Activated CD4-positive, alpha-beta T cell treated with anti-CD3 and anti-CD28 coated beads for 4 hours (primary cell): ENCODE results near the gene PHACTR4.
"Not testable (repeated sequence)": the region's sequence is repeated elsewhere in the genome, so short reads cannot be mapped to it uniquely, and the experiment has no call there.

Experiments used
- DNase-seq, 2 donors: peaks; one replicate each; pipeline ENCODE4 v3.0.0-alpha.2; 2020

PHACTR4 gene

DNA sequence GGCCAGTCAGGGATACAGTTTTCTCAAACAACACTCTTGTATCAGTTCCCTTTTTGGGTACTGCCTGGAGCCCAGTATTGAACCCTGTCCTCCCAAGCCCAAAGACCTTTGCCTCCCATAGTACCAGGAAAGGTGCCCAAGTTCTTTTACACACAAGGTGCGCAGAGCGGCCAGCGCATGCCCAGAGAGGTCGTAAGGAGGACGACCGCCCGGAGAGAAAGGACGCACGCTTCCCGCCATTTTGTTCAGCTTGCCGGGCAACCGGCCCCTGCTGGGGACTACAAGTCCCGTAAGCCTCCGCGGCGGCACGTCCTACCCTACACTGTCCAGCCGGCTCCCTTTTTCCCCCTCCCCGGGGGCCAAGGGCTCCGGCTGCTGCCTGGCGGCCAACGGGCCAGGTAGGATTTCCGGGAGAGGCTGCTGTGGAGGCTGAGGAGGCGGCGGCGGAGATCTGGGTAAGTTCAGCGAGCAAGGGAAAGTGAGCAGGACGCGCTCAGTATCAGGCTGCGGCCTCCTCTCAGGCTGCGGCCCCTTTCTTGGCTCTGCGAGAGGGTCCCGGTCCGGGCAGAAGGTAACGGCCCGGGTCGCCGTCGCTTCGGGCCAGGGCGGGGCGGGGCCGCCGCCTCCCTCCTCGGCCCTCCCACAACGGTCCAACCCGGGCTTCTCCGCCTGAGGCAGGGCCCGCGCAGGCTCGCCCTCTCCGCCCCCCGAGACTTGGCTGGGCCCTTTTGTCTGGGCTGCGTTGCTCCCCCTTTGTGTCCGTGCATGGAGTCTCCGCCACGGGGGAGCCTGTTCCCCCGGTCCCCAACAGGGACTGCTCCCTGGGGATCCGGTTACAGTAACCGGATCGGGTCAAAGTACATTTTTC lies at the start of gene PHACTR4:
Gene PHACTR4 (plus strand): TSS at position 370 of the 868 bp plus-strand sequence. CDS start 37,708 bp downstream, outside the sequence.
- peak; percentile 72 to 79 for DNase-seq

DNA sequence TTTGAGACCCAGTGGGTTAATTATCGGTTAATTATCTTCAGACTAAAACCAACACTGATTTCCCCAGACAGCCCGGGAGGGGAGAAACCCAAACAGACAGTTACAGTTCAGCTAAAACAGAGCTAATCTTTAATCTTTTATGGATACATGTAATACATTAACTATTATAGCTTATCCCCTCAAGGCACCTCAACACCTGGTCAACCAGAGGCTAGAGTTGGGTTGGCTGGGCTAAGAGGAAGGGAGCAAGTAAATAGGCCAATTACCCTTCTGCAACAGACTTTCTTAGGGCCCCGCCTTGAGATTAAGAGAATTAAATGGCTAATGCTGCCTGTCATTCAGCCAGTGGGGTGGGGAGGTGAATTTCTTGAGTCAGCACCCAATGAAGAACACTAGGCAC lies 47.3 kb upstream of the PHACTR4 start:
- DNase-seq = no peak

DNA sequence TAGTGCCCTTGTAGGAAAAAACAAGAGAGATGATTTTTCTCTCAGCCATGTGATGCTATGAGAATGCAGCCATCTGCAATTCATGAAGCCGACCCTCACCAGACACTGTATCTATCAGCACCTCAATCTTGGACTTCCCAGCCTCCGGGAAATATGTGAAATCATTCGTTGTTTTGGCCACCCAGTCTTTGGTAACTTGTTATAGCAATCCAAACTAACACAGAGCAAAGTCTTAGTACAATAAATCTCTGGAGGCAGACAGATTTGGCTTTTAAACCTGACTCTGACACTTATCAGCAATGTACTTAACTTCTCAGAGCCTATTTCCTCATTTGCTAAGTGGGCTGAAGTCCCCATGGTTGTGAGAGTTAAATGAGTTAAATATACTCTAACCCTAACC lies 45.8 kb upstream of the PHACTR4 start:
- no peak for DNase-seq

DNA sequence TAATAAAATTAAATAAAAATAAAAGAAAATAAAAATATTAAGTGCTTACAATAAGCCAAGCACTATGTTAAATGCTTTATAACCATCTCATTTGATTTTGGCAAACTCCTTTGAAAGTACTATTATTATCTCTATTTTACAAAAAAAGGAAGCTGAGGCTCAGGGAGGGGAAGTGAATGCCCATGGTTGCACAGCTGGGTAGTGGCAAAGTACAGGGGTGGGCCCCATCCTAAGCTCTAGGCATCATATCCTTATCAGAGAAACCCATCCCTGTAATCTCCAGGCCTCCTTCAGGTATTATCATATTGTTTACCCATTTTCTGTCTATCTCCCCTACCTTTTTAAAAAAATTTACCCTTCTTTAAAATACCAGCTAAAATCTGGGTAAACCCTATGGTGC lies 43.0 kb upstream of the PHACTR4 start:
- no peak for DNase-seq

DNA sequence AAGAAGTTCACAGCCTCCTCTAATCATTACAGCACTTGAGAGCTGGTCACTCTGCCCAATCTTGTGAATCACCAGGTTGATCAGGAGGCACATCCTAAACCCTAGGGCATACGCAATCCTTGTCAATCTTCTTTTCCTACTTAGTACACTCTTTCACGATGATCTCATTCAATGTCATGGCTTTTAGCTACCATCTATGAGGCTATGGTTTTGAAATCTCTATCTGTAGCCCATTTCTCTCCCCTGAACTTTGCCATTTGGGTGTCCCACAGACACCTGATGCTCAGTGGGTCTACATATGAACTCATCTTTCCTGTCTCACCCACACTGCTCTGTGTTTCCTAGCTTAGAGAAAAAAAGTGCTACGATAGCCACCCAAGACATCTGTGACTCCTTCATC lies 42.6 kb upstream of the PHACTR4 start:
- DNase-seq = no peak

DNA sequence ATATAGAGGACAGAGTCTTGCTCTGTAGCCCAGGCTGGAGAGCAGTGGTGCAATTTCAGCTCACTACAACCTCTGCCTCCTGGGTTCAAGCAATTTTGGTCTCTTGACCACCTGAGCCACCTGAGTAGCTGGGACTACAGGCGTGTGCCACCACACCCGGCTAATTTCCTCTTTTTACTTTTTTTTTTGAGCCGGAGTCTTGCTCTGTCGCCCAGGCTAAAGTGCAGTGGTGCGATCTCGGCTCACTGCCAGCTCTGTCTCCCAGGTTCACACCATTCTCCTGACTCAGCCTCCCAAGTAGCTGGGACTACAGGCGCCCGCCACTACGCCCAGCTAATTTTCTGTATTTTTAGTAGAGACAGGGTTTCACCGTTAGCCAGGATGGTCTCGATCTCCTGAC lies 42.1 kb upstream of the PHACTR4 start:
- not testable (repeated sequence) for DNase-seq

DNA sequence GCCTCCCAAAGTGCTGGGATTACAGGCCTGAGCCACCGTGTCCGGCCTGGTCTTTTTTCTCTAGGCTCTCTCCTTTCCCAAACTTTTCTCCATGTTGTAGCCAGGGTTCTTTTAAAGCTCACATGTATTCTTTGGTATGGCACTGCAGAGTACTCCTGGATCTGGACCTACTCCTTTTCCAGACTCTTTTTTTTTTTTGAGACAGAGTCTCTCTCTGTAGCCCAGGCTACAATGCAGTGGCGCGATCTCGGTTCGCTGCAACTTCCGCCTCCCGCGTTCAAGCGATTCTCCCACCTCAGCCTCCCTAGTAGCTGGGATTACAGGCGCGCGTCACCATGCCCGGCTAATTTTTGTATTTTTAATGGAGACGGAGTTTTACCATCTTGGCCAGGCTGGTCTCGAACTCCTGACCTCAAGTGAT lies 41.3 kb upstream of the PHACTR4 start:
- DNase-seq = no peak

DNA sequence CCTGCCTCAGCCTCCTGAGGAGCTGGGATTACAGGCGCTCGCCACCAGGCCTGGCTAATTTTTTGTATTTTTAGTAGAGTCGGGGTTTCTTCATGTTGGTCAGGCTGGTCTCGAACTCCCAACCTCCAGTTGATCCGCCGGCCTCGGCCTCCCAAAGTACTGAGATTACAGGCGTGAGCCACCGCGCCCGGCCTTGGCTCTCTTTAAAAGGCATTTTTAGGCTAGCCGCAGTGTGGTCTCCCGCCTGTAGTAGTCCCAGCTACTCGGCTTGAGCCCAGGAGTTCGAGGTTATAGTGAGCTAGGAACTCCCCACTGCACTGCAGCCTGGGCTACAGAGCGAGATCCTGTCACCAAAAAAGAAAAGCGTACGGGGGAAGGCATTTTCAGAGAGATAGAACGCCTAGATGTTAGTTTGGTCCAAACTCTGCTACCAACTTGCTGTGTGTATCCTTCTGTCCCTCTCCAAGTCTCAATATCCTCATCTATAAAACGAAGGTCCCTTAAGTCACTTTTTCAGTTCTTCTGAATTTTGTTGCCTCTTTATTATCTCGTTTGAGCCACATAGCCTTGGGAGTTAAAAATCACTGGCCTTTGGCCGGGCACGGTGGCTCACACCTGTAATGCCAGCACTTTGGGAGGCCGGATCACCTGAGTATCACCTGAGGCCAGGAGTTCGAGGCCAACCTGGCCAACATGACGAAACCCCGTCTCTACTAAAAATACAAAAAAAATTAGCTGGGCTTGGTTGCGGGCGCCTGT lies 40.0 kb upstream of the PHACTR4 start:
- DNase-seq = peak in 1 of 2 donors; percentile 25

DNA sequence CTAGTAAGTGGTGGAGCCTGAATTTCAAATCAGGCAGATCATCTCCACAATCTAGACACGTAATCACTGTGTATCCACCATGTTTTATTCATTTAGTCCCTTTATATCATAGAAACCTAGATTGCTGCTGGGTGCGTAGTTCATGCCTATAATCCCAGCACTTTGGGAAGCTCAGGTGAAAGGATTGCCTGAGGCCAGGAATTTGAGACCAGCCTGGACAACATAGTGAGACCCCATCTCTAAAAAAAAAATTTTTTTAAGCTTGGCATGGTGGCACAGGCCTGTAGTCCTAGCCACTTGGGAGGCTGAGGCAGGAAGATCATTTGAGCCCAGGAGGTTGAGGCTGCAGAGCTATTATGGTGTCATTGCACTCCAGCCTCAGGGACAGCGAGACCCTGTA lies 30.6 kb upstream of the PHACTR4 start:
- no peak for DNase-seq

DNA sequence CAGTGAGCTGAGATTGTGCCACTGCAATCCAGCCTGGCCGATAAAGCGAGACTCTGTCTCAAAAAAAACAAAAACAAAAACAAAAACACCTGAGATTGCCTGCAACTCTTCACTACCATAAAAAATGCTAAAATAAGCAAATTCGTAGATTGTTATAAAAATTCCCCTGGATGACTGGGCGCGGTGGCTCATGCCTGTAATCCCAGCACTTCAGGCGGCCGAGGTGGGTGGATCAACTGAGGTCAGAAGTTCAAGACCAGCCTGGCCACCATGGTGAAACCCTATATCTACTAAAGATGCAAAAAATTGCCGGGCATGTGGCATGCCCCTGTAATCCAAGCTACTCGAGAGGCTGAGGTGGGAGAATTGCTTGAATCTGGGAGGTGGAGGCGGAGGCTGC lies 30.0 kb upstream of the PHACTR4 start:
- no peak for DNase-seq

DNA sequence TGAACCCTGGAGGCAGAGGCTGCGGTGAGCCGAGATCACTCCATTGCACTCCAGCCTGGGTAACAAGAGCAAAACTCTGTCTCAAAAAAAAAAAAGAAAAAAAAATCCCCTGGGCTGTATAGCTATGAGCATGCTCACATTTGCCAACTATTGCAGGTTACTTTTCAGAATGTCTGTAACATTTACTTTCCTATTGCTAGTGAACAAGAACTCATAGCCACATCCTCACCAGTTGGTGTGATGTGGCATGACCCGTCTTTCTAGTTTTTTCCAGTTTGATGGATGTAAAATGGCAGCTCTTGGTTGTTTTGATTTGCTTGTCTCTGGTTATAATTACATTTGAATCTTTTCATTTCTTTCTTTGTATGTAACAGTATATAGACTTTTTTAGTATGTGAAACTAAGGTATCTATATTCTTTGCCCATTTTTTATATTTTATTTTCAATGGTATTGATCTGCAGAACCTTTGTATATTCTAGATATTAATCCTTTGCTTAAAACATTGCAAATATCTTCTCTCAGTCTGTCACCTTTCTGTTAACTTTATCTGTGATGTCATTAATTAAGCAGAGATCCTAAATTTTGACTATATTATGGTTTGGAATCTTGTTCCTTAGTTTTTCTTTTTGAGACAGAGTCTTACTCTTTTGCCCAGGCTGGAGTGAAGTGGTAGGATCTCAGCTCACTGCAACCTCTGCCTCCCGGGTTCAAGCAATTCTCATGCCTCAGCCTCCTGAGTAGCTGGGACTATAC lies 29.1 kb upstream of the PHACTR4 start:
- no peak for DNase-seq

DNA sequence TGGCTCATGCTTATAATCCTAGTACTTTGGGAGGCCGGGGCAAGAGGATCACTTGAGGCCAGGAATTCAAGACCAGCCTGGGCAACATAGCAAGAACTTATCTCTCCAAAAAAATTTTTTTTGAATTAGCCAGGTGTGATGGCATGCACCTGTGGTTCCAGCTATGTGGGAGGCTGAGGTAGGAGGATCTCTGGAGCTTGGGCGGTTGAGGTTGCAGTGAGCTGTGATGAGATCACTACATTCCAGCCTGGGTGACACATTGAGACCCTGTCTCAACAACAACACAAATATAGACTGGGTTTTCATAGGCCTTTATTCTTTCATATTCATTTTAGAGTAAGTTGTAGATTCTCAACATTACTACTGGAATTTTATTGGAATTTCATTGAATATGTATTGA lies 27.9 kb upstream of the PHACTR4 start:
- DNase-seq = no peak

DNA sequence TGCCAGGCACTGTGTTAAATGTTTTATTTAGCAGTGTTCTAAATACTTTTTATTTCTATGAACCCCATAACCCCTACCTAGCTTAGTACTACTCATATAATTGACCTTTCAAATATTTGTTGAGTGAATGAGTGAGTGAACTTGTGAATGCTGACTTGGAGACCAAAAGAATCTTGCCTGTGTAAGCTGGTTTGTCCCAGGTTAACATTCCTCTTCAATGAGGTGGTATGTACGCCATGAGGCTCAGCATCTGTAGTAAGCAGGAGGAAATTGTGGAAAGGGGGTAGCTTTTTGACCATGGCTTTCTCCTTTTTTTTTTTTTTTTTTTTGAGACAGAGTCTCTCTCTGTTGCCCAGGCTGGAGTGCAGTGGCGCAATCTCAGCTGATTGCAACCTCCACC lies 26.1 kb upstream of the PHACTR4 start:
- no peak for DNase-seq

DNA sequence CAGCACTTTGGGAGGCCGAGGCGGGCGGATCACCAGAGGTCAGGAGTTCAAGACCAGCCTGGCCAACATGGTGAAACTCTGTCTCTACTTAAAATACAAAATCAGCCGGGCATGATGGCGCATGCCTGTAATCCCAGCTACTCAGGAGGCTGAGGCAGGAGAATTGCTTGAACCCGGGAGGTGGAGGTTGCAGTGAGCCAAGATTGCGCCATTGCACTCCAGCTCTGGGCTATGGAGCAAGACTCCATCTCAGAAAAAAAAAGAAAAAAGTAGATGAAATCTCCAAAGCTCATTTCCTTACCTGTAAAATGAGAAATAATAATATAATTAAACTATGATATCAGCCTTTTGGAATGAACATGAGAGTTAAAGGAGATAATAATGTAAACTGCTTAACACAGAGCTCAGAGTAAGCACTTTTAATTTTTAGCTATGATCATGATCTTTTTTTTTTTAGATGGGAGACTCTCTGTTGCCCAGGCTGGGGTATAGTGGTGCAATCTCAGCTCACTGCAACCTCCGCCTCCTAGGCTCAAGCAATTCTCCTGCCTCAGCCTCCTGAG lies 16.2 kb upstream of the PHACTR4 start:
- DNase-seq = not testable (repeated sequence)

DNA sequence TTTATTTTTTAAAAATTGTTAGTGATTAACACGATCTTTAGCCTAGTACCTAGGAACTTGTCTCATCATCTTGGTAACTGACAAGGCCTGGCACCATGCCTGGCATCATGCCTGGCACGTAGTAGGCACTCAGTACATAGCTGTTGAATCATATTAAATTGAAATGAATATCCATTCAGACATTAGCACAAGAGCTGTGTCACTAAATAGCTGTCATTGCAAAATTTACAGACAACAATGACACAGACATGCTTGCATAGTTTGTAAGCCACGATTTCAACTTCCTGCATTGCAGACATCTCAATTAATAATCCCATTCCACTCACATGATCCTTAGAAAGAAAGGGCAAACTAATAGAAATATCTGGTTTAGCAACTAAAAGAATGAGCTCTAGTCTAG lies 15.4 kb upstream of the PHACTR4 start:
- DNase-seq = no peak

DNA sequence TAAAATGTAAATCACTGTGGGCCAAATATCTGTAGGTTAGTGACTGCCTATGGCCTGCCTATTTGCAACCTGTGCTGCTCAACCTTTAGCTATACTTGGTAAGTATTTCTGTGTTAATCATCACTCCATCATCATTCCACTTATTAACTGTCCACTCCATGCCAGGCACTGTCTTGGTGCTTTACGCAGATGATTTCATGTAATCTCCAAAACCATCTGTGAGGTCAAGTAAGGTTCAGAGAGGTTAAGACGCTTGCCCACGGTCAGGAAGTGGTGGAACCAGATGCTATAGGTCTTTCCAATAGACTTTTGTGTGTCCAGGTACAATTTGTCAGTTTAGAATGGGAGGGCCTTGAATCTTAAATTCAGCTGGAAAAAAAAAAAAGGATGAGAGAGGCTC lies 10.8 kb upstream of the PHACTR4 start:
- DNase-seq = no peak

DNA sequence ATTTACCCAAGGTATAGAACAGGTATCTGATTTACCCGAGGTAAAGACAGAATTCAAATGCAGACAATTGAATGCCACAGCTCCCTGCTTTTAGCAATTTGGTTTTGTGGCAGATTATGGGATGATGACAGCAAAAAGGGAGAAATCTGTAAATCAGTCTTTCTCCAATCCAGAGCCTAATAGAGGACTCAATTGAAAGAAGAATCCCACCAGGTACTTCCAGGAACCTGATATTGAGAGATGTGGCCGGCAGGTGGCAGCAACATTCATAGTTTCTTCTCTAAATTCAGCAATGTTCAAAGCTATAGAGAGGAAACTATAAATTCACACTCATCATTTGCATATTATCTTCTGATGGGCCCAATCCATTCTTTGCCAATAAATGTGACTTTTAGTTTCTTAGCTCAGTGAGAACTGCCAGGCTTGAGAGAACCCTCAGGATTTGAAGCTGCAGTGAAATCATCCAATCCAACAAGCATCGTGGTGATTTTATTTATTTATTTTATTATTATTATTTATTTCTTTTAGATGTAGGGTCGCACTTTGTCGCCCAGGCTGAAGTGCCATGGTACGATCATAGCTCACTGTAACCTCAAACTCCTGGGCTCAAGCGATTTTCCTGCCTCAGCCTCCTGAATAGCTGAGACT lies 9.8 kb upstream of the PHACTR4 start:
- DNase-seq = peak; percentile 62 to 72

DNA sequence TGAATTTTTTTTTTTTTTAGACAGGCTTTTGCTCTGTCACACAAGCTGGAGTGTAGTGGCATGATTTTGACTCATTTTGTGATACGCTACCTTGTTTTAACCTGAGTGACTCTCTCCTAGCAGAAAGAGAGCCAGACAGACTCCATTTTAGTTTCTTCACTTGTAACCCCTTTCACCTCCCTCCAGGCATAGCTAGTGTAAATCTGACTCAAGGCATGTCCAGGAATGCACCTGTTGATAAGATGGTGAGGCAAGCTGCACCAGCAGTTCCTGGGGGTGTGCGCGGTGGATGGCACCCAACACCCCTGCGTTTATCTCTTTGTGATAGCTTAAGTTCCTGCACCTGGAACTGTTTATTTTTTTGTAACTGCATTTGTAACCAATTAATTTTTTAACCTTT lies 4.7 kb upstream of the PHACTR4 start:
- DNase-seq = no peak

DNA sequence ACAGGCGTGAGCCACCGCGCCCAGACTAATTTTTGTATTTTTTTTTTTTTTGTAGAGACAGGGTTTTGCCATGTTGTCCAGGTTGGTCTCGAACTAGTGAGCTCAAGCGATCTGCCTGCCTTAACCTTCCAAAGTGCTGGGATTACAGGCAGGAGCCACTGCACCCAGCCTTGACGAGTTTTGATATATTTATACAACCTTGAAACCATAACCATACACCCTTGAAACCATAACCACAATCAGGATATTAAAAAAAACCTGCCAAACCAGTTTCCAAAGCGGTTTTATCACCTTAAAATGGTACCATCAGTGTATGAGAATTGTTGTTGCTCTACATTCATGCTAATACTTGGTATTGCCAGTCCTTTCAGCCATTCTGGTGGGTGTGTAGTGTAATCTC lies 3.7 kb upstream of the PHACTR4 start:
- no peak for DNase-seq

DNA sequence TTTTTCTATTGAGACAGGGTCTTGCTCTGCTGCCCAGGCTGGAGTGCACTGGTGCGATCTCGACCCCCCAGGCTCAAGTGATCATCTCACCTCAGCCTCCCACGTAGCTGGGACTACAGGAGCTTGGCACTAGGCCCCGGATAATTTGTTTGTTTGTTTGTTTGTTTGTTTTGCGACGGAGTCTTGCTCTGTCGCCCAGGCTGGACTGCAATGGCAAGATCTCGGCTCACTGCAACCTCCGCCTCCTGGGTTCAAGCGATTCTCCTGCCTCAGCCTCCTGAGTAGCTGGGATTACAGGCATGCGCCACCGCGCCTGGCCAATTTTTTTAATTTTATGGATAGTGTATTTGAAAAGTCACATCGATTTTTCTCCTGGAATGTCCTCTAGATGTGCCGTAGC lies 932 bp upstream of the PHACTR4 start:
- DNase-seq = not testable (repeated sequence)

DNA sequence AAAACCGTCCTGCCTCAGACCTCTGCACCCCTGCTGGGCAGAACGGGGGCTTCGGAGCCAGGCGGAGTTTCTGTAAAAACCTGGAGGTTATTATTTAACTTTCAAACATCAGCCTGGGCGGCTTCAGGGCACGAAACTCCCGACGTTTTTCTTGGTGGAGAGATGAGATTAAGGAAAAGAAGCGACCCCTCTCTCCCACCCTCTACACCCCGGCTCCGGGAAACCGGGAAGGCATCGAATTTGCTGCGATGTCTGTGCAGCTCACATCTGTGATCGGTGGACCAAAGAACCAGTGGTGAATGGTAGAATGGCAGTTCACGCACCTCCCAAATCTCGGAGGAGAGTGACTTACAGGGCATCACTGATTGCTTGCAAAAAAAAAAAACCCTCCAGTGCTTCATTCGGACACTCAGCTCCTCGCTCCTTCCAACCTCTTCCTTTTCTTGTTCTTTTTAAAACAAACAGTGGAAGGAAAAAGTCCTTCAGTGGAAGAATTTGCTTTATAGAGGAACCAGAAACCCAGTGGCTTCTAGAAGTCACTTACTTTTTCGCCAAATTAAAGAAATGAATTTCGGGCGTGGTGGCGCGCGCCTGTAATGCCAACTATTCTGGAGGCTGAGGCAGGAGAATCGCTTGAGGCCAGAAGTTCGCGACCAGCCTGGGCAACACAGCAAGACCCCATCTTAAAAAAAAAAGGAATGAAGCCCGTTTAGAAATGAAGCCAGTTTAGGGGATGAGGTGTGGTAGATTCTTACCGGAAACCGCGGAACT lies 884 bp downstream of the PHACTR4 start:
- peak in 1 of 2 donors; percentile 2 for DNase-seq

DNA sequence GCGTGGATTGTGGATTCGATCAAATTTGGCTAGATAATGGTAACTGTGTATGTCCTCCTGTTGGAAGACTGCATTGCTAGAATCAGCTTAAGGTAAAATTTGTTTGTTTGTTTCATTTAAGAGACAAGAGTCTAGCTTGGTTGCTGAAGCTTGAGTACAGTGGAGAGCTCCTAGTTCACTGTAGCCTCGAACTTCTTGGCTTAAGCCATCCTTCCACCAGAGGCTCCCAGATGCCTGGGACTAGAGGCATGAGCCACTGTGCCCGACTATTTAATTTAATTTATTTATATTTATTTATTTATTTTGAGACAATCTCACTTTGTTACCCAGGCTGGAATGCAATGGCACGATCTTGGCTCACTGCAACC lies 1.5 kb downstream of the PHACTR4 start:
- DNase-seq = no peak
